K562 (cell line): ENCODE results near the gene FOSL1. TPM values are rescaled to one million over a fixed set of nuclear protein-coding genes. Genes with fewer than 3 reads are reported as not detected.

Experiments used
- ADNP ChIP-seq: fragments of 200-800 bp; sonication (Bioruptor generic); IDR thresholded peaks from 2 replicates; pipeline ENCODE4 v1.6.1; 2016; ENCODE audit warnings: missing genetic modification characterization, missing compliant biosample characterization
- BACH1 ChIP-seq: fragments of 200-800 bp; sonication (Bioruptor generic); IDR thresholded peaks from 2 replicates; pipeline ENCODE4 v1.6.1; 2016; ENCODE audit warnings: missing genetic modification characterization, missing compliant biosample characterization
- CREB3L1 ChIP-seq: fragments of 450-650 bp; IDR thresholded peaks from 2 replicates; pipeline ENCODE4 v1.6.1; 2014; ENCODE audit warnings: low read depth, mild to moderate bottlenecking, moderate library complexity, borderline replicate concordance
- CTBP1 ChIP-seq: fragments of 450-650 bp; IDR thresholded peaks from 2 replicates; pipeline ENCODE4 v1.6.1; 2016; ENCODE audit warnings: borderline replicate concordance
- GABPA ChIP-seq: fragments of 200-800 bp; sonication (Bioruptor generic); conservative IDR thresholded peaks from 2 replicates; pipeline ENCODE4 v1.6.1; 2016; ENCODE audit warnings: low read depth, missing genetic modification characterization, missing compliant biosample characterization
- GABPB1 ChIP-seq: sonication (generic); formaldehyde crosslinking; IDR thresholded peaks from 2 replicates; pipeline ENCODE4 v1.8.0; 2022; ENCODE audit warnings: mild to moderate bottlenecking, missing genetic modification reagents
- GATAD2A ChIP-seq: fragments of 450-650 bp; IDR thresholded peaks from 2 replicates; pipeline ENCODE4 v1.6.1; 2017
- HNRNPL ChIP-seq: fragments of 200-400 bp; formaldehyde crosslinking; IDR thresholded peaks from 2 replicates; pipeline ENCODE4 v1.6.1; 2017; ENCODE audit warnings: low read depth, mild to moderate bottlenecking, low read length
- JUN ChIP-seq, 2 experiments: sonication (generic) in 1 of 2; formaldehyde crosslinking in 1 of 2; IDR thresholded peaks; 2 replicates each; pipeline versions ENCODE4 v1.6.1 to v1.8.0; 2012 to 2022; ENCODE audit warnings: borderline replicate concordance in 2 of 2, mild to moderate bottlenecking in 2 of 2, improper control_type of control experiment in 1 of 2, low read depth in 1 of 2, low read length in 1 of 2, missing genetic modification reagents in 1 of 2
- MAZ ChIP-seq, 2 experiments: fragments of 450-650 bp in 1 of 2; sonication (generic) in 1 of 2; formaldehyde crosslinking; IDR thresholded peaks in 1 of 2; conservative IDR thresholded peaks in 1 of 2; 2 replicates each; pipeline versions ENCODE4 v1.4.0 to v1.5.0; 2020; ENCODE audit warnings: mild to moderate bottlenecking in 1 of 2, missing genetic modification reagents in 1 of 2
- MED1 ChIP-seq: sonication (generic); formaldehyde crosslinking; IDR thresholded peaks from 2 replicates; pipeline ENCODE4 v1.8.1; 2023; ENCODE audit warnings: missing genetic modification reagents, borderline replicate concordance
- MYC ChIP-seq, 2 experiments: fragments of 250-450 bp in 1 of 2; sonication (Bioruptor Pico) in 1 of 2; IDR thresholded peaks; 2 replicates each; pipeline versions ENCODE4 v1.5.1 to v1.6.1; 2012 to 2021; ENCODE audit warnings: low read depth in 2 of 2, borderline replicate concordance in 1 of 2, improper control_type of control experiment in 1 of 2, low read length in 1 of 2, mild to moderate bottlenecking in 1 of 2, moderate library complexity in 1 of 2
- POLR2B ChIP-seq: fragments of 450-650 bp; IDR thresholded peaks from 2 replicates; pipeline ENCODE4 v1.6.1; 2018; ENCODE audit warnings: low read depth; ENCODE audit not compliant: partially characterized antibody
- POLR2G ChIP-seq: fragments of 200-400 bp; formaldehyde crosslinking; IDR thresholded peaks from 2 replicates; pipeline ENCODE4 v1.6.1; 2017; ENCODE audit warnings: low read depth, mild to moderate bottlenecking, antibody characterized with exemption, low read length, moderate library complexity
- RAD51 ChIP-seq: fragments of 450-650 bp; IDR thresholded peaks from 2 replicates; pipeline ENCODE4 v1.7.1; 2016; ENCODE audit warnings: low read depth, mild to moderate bottlenecking, borderline replicate concordance
- RFX7 ChIP-seq: fragments of 250-450 bp; sonication (Bioruptor Pico); IDR thresholded peaks from 2 replicates; pipeline ENCODE4 v1.5.1; 2021; ENCODE audit warnings: mild to moderate bottlenecking
- RHOXF2B ChIP-seq: fragments of 250-450 bp; sonication (Bioruptor Pico); conservative IDR thresholded peaks from 2 replicates; pipeline ENCODE4 v1.5.1; 2021
- SRF ChIP-seq, 2 experiments: fragments of 250-450, 450-650 bp in 1 of 2; sonication (Bioruptor Pico) in 1 of 2; sonication (generic) in 1 of 2; formaldehyde crosslinking; IDR thresholded peaks; 2 replicates each; pipeline versions ENCODE4 v1.5.0 to v1.5.1; 2020 to 2022; ENCODE audit warnings: mild to moderate bottlenecking in 1 of 2, missing genetic modification reagents in 1 of 2
- ZNF140 ChIP-seq: fragments of 250-450 bp; sonication (Bioruptor Pico); IDR thresholded peaks from 2 replicates; pipeline ENCODE4 v1.8.0; 2021; ENCODE audit warnings: moderate library complexity, mild to moderate bottlenecking, inconsistent platforms
- ZNF766 ChIP-seq: fragments of 200-800 bp; sonication (Bioruptor generic); conservative IDR thresholded peaks from 2 replicates; pipeline ENCODE4 v1.6.1; 2016; ENCODE audit warnings: missing genetic modification characterization, missing compliant biosample characterization
- polyA plus RNA-seq, 8 experiments: library from polyadenylated mRNA; depleted of rRNA in 4 of 8; stranded (reverse) in 5 of 8; unstranded in 3 of 8; fragments of >200 nt; fragmentation: Nextera tagmentation in 2 of 8; fragmentation: Illumina TruSeq in 1 of 8; extraction: Ambion mirVana in 2 of 8; extraction: Trizol in 1 of 8; gene quantifications; 2 replicates each; pipeline versions ENCODE4 v1.2.1 to v1.2.3, GENCODE V29; 2011 to 2014; ENCODE audit warnings: inconsistent platforms in 1 of 8, missing spikeins in 1 of 8
- total RNA-seq, 7 experiments: library from RNA; depleted of rRNA in 6 of 7; stranded (reverse); fragments of >200 nt in 6 of 7; fragmentation: Illumina TruSeq in 2 of 7; extraction: Trizol in 2 of 7; gene quantifications; 2 replicates each; pipeline versions ENCODE4 v1.2.1 to v1.2.3, GENCODE V29; 2011 to 2021; ENCODE audit warnings: low replicate concordance in 1 of 7
- TF ChIP-seq, protein P1 (sequence below): sonication (generic); formaldehyde crosslinking; IDR thresholded peaks from 2 replicates; pipeline ENCODE4 v1.9.0; 2022; ENCODE audit warnings: mild to moderate bottlenecking, missing genetic modification reagents
- TF ChIP-seq, protein P2 (sequence below): fragments of 250-450 bp; sonication (Bioruptor Pico); IDR thresholded peaks from 2 replicates; pipeline ENCODE4 v1.9.0; 2021; ENCODE audit warnings: mild to moderate bottlenecking, inconsistent platforms

FOSL1 gene
- total and polyA plus RNA-seq, 9 of the 15 experiments (the other 6 are each of a cell fraction or from before 2014, with no cell fraction given), result 3.5 to 39.6 (median 10.0) TPM

DNA sequence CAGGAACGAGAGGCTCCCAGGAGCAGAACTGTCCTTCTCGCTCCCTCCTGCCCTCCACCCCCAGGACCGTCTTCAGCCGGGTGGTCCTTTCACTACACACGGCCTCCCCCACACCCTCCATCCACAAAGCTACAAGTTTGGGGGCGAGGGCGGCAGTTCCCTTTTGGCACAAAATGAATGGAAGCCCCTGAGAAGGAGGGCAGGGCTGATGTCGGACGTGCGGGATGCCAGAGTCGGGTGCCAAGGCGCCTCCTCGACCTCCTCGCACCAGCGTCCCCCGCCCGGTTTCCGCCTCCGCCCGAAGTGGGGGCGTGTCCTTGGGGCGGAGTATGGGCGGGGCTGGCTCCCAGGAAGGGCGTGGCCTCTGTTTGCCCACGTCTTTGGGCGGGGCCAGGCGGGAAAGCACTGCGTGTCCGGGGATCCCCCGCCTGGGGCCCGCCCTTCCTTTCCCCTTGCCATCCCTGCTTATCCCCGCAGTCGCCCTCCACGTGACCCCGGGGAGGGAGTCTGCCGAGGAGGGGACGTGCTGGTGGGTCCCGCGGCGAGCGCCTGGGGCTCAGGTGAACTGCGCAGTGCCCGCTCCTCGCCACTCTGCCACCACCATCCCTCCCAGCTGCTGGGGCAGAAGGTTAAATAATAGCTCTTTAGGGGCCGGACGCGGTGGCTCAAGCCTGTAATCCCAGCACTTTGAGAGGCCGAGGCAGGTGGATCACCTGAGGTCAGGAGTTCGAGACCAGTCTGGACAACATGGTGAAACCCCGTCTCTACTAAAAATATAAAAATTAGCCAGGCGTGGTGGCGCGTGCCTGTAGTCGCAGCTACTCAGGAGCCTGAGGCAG lies 26.7 kb downstream of the FOSL1 start (continued):
- TF ChIP-seq HNRNPL (peak; percentile 83), JUN (IDR thresholded peaks at IDR 0.05; ENCODE audit: borderline replicate concordance, low read depth, low read length) (peak; percentile 29; the same call in 1 of the 2 replicates), JUN (CRISPR knock-in tag; IDR thresholded peaks at IDR 0.05; ENCODE audit: borderline replicate concordance) (no peak), BACH1 (no peak), ZNF766 (CRISPR knock-in tag) (no peak), CTBP1 (peak; percentile 77), ZNF140 (CRISPR knock-in tag) (no peak), GABPB1 (CRISPR knock-in tag) (peak; percentile 32; the same call in 1 of the 2 replicates), GATAD2A (peak; percentile 29; the same call in 1 of the 2 replicates), RHOXF2B (CRISPR knock-in tag) (no peak), GABPA (tag) (peak; percentile 67), MED1 (CRISPR knock-in tag) (no peak), RAD51 (peak; percentile 90), SRF (CRISPR knock-in tag; IDR thresholded peaks at IDR 0.05) (0 out of 4 replicates have a peak, but pooled peaks of 1 of the 2 experiments have one; percentile 16), ADNP (tag) (no peak), POLR2G (peak; percentile 84), MYC (IDR thresholded peaks at IDR 0.05; ENCODE audit: low read depth, low read length) (peak; percentile 64; the same call in 1 of the 2 replicates), MYC (CRISPR knock-in tag; IDR thresholded peaks at IDR 0.05; ENCODE audit: borderline replicate concordance, low read depth) (no peak), MAZ (CRISPR knock-in tag; conservative IDR thresholded peaks at IDR 0.05 in 1 of 2, IDR thresholded peaks at IDR 0.05 in 1 of 2) (peak; percentile 97 to 98), POLR2B (peak; percentile 71), RFX7 (no peak), CREB3L1 (peak; percentile 55; the same call in 1 of the 2 replicates)
- TF ChIP-seq, protein P1, sequence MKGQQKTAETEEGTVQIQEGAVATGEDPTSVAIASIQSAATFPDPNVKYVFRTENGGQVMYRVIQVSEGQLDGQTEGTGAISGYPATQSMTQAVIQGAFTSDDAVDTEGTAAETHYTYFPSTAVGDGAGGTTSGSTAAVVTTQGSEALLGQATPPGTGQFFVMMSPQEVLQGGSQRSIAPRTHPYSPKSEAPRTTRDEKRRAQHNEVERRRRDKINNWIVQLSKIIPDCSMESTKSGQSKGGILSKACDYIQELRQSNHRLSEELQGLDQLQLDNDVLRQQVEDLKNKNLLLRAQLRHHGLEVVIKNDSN (CRISPR knock-in tag), result peak; percentile 93
- TF ChIP-seq, protein P2, sequence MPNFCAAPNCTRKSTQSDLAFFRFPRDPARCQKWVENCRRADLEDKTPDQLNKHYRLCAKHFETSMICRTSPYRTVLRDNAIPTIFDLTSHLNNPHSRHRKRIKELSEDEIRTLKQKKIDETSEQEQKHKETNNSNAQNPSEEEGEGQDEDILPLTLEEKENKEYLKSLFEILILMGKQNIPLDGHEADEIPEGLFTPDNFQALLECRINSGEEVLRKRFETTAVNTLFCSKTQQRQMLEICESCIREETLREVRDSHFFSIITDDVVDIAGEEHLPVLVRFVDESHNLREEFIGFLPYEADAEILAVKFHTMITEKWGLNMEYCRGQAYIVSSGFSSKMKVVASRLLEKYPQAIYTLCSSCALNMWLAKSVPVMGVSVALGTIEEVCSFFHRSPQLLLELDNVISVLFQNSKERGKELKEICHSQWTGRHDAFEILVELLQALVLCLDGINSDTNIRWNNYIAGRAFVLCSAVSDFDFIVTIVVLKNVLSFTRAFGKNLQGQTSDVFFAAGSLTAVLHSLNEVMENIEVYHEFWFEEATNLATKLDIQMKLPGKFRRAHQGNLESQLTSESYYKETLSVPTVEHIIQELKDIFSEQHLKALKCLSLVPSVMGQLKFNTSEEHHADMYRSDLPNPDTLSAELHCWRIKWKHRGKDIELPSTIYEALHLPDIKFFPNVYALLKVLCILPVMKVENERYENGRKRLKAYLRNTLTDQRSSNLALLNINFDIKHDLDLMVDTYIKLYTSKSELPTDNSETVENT, result peak; percentile 52; the same call in 1 of the 2 replicates
